ENCODE results near the gene INKA2.

DNA sequence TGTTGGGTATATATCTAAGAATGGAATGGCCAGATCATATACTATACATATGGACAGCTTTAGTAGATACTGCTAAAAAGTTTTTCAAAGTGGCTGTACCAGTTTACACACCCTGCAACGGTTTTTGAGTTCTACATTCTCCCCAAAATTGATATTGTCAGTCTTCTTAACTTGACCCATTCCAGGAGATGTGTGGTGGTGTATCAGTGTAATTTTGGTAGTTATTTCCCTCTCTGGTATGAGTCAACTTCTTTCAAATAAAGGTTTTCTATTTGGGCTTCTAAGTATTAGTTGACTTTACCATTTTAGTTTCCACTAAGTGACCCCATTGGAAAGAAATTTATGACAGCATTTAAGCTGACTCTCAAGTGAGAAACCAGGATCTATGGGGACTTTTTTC is 29.2 kb downstream of the INKA2 start:
- TF ChIP-seq, protein P1, sequence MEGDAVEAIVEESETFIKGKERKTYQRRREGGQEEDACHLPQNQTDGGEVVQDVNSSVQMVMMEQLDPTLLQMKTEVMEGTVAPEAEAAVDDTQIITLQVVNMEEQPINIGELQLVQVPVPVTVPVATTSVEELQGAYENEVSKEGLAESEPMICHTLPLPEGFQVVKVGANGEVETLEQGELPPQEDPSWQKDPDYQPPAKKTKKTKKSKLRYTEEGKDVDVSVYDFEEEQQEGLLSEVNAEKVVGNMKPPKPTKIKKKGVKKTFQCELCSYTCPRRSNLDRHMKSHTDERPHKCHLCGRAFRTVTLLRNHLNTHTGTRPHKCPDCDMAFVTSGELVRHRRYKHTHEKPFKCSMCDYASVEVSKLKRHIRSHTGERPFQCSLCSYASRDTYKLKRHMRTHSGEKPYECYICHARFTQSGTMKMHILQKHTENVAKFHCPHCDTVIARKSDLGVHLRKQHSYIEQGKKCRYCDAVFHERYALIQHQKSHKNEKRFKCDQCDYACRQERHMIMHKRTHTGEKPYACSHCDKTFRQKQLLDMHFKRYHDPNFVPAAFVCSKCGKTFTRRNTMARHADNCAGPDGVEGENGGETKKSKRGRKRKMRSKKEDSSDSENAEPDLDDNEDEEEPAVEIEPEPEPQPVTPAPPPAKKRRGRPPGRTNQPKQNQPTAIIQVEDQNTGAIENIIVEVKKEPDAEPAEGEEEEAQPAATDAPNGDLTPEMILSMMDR (IDR thresholded peaks at IDR 0.05) = no peak
- TF ChIP-seq POLR2A (IDR thresholded peaks at IDR 0.05) = no peak
